Astrocyte of the spinal cord (primary cell): ENCODE data around the gene PILRB.
"Not testable (repeated sequence)": the region's sequence is repeated elsewhere in the genome, so short reads cannot be mapped to it uniquely, and the experiment has no call there.

Experiments
- DNase-seq: peaks from one replicate; pipeline ENCODE4 v3.0.0; 2011; ENCODE audit warnings: low read depth, low spot score
- H3K4me3 ChIP-seq: 2 replicates; pipeline ENCODE4 v1.5.1; 2011; ENCODE audit warnings: low read depth, mild to moderate bottlenecking, low read length, moderate library complexity
- CTCF ChIP-seq: IDR thresholded peaks from 2 replicates; pipeline ENCODE4 v1.5.1; 2012; ENCODE audit warnings: low read depth, mild to moderate bottlenecking, low read length, inconsistent platforms
- in situ Hi-C: cut with HindIII; loops from 2 replicates; pipeline ENCODE4 v1.10.0; 2017; ENCODE audit warnings: low sequenced_read_pairs

PILRB gene

GRCh38 chr7:100360135-100360854 lies 2.4 kb downstream of the PILRB start:
- DNase-seq, result no peak
- in situ Hi-C loops, result no loop called here
- TF ChIP-seq CTCF, result no peak
- H3K4me3 ChIP-seq, result no peak overlapping the region

GRCh38 chr7:100363098-100363497 lies 5.2 kb downstream of the PILRB start:
- no peak overlapping the region for H3K4me3 ChIP-seq
- TF ChIP-seq CTCF, result no peak
- in situ Hi-C loops, result no loop called here
- no peak for DNase-seq

GRCh38 chr7:100363797-100364196 lies 5.9 kb downstream of the PILRB start:
- H3K4me3 ChIP-seq, in situ Hi-C loops, DNase-seq: not testable (repeated sequence)

GRCh38 chr7:100364480-100364879 lies 6.6 kb downstream of the PILRB start:
- in situ Hi-C loops, result no loop called here
- DNase-seq, result no peak
- H3K4me3 ChIP-seq, result no peak overlapping the region
- TF ChIP-seq CTCF, result no peak

- in situ Hi-C loops, DNase-seq, H3K4me3 ChIP-seq: not testable (repeated sequence)
Measured at GRCh38 chr7:100365998-100366367, 8.1 kb downstream of the PILRB start.

GRCh38 chr7:100366411-100367250 lies 8.7 kb downstream of the PILRB start:
- no peak for TF ChIP-seq CTCF
- in situ Hi-C loops, result no loop called here
- H3K4me3 ChIP-seq, result no peak overlapping the region
- no peak for DNase-seq

GRCh38 chr7:100367251-100367620 lies 9.3 kb downstream of the PILRB start:
- in situ Hi-C loops, result no loop called here
- no peak for DNase-seq
- H3K4me3 ChIP-seq, result no peak overlapping the region
- no peak for TF ChIP-seq CTCF
